GM23338 (cell line): ENCODE results near the gene SORBS2. TPM values are rescaled to one million over a fixed set of nuclear protein-coding genes. Genes with fewer than 3 reads are reported as not detected.

Experiments used
- ATAC-seq: fragments of 200-7000 bp; cut with Tn5 transposase; 3 replicates; pipeline ENCODE4 v1.9.1; 2020
- DNase-seq: peaks from one replicate; pipeline ENCODE4 v3.0.0-alpha.2; 2015; ENCODE audit warnings: low spot score
- H2AFZ ChIP-seq: fragments of 200-600 bp; sonication (generic); 2 replicates; pipeline ENCODE4 v1.8.0; 2016; ENCODE audit warnings: antibody characterized with exemption, mild to moderate bottlenecking, moderate library complexity
- H3F3A ChIP-seq: fragments of 200-600 bp; sonication (generic); replicated peaks from 2 replicates; pipeline ENCODE4 v1.8.0; 2017; ENCODE audit warnings: antibody characterized with exemption, mixed run types, low read depth
- H3K27ac ChIP-seq: fragments of 200-600 bp; sonication (generic); 2 replicates; pipeline ENCODE4 v1.6.1; 2016; ENCODE audit warnings: low read depth
- H3K27me3 ChIP-seq: fragments of 200-600 bp; sonication (generic); 2 replicates; pipeline ENCODE4 v1.8.0; 2016; ENCODE audit warnings: mild to moderate bottlenecking, mixed run types, moderate library complexity; ENCODE audit not compliant: insufficient read depth
- H3K36me3 ChIP-seq: fragments of 200-600 bp; sonication (generic); 2 replicates; pipeline ENCODE4 v1.8.0; 2016; ENCODE audit warnings: mild to moderate bottlenecking; ENCODE audit not compliant: insufficient read depth
- H3K4me1 ChIP-seq: fragments of 200-600 bp; sonication (generic); 2 replicates; pipeline ENCODE4 v1.8.0; 2016; ENCODE audit warnings: mild to moderate bottlenecking, moderate library complexity; ENCODE audit not compliant: insufficient read depth
- H3K4me2 ChIP-seq: fragments of 200-600 bp; sonication (generic); 2 replicates; pipeline ENCODE4 v1.7.1; 2017; ENCODE audit warnings: mixed run types
- H3K4me3 ChIP-seq: fragments of 200-600 bp; sonication (generic); 2 replicates; pipeline ENCODE4 v1.6.1; 2016; ENCODE audit warnings: mixed run types
- H3K79me2 ChIP-seq: fragments of 200-600 bp; sonication (generic); replicated peaks from 2 replicates; pipeline ENCODE4 v1.8.0; 2017; ENCODE audit warnings: mild to moderate bottlenecking; ENCODE audit not compliant: insufficient read depth
- H3K9me2 ChIP-seq: fragments of 200-600 bp; sonication (generic); 2 replicates; pipeline ENCODE4 v1.8.0; 2017; ENCODE audit not compliant: insufficient read depth
- H4K20me1 ChIP-seq: fragments of 200-600 bp; sonication (generic); replicated peaks from 2 replicates; pipeline ENCODE4 v1.8.0; 2017; ENCODE audit warnings: mild to moderate bottlenecking; ENCODE audit not compliant: insufficient read depth
- H3K27ac Mint-ChIP-seq: 2 replicates; pipeline ENCODE4 v1.8.0; 2020; ENCODE audit warnings: inconsistent platforms, mild to moderate bottlenecking, moderate library complexity, mixed read lengths
- H3K27me3 Mint-ChIP-seq: 3 replicates; pipeline ENCODE4 v1.8.0; 2022; ENCODE audit warnings: low read depth, mild to moderate bottlenecking, moderate library complexity, mixed read lengths, inconsistent platforms; ENCODE audit not compliant: insufficient read depth, poor library complexity
- H3K36me3 Mint-ChIP-seq: 3 replicates; pipeline ENCODE4 v1.8.0; 2021; ENCODE audit warnings: low read depth, mild to moderate bottlenecking, inconsistent platforms, moderate library complexity, mixed read lengths
- H3K4me1 Mint-ChIP-seq: 3 replicates; pipeline ENCODE4 v1.8.0; 2020; ENCODE audit warnings: mild to moderate bottlenecking, inconsistent platforms, mixed read lengths
- H3K4me3 Mint-ChIP-seq: 3 replicates; pipeline ENCODE4 v1.8.0; 2021; ENCODE audit warnings: moderate library complexity, mild to moderate bottlenecking, inconsistent platforms, mixed read lengths
- H3K9me3 Mint-ChIP-seq: 3 replicates; pipeline ENCODE4 v1.8.0; 2020; ENCODE audit warnings: moderate library complexity, mild to moderate bottlenecking, inconsistent platforms, mixed read lengths
- CREB1 ChIP-seq: fragments of 250-450 bp; sonication (Bioruptor Pico); IDR thresholded peaks from 2 replicates; pipeline ENCODE4 v1.5.0; 2020; ENCODE audit warnings: low read depth, mild to moderate bottlenecking, moderate library complexity
- CTCF ChIP-seq, 2 experiments: fragments of 200-600 bp in 1 of 2; sonication (generic) in 1 of 2; conservative IDR thresholded peaks; 2 replicates each; pipeline versions ENCODE4 v1.5.1 to v1.6.1; 2016 to 2017; ENCODE audit warnings: antibody characterized with exemption in 2 of 2, low read depth in 2 of 2, mild to moderate bottlenecking in 2 of 2, moderate library complexity in 1 of 2
- ETS1 ChIP-seq: IDR thresholded peaks from 2 replicates; pipeline ENCODE4 v1.6.1; 2016; ENCODE audit warnings: antibody characterized with exemption
- EZH2 ChIP-seq: fragments of 200-600 bp; sonication (generic); IDR thresholded peaks from one replicate; pipeline ENCODE4 v1.8.0; 2017; ENCODE audit warnings: antibody characterized with exemption, mild to moderate bottlenecking, low read depth; ENCODE audit not compliant: unreplicated experiment
- EZH2phosphoT487 ChIP-seq: fragments of 200-600 bp; sonication (generic); IDR thresholded peaks from one replicate; pipeline ENCODE4 v1.8.1; 2018; ENCODE audit warnings: antibody characterized with exemption; ENCODE audit not compliant: unreplicated experiment
- JUNB ChIP-seq: IDR thresholded peaks from one replicate; pipeline ENCODE4 v1.6.1; 2016; ENCODE audit warnings: antibody characterized with exemption; ENCODE audit not compliant: unreplicated experiment
- NANOG ChIP-seq: IDR thresholded peaks from 2 replicates; pipeline ENCODE4 v1.6.1; 2016; ENCODE audit warnings: antibody characterized with exemption, borderline replicate concordance
- POLR2AphosphoS5 ChIP-seq: IDR thresholded peaks from 2 replicates; pipeline ENCODE4 v1.6.1; 2016; ENCODE audit warnings: antibody characterized with exemption, low read depth
- STAT1 ChIP-seq: IDR thresholded peaks from one replicate; pipeline ENCODE4 v1.6.1; 2016; ENCODE audit warnings: antibody characterized with exemption; ENCODE audit not compliant: unreplicated experiment
- ZNF331 ChIP-seq: fragments of 250-450 bp; sonication (Bioruptor Pico); IDR thresholded peaks from 2 replicates; pipeline ENCODE4 v1.5.0; 2020; ENCODE audit warnings: low read depth, mild to moderate bottlenecking, moderate library complexity
- polyA plus RNA-seq: library from polyadenylated mRNA; unstranded; fragments of >200 nt; fragmentation: Nextera tagmentation; extraction: Ambion mirVana; gene quantifications from 2 replicates; pipeline ENCODE4 v1.2.1, GENCODE V29; 2016
- total RNA-seq: library from RNA; depleted of rRNA; stranded (reverse); fragments of >200 nt; shearing (Covaris generic); gene quantifications from 2 replicates; pipeline ENCODE4 v1.2.3, GENCODE V29; 2014
- TF ChIP-seq, protein P1 (sequence below): fragments of 250-450 bp; sonication (Bioruptor Pico); IDR thresholded peaks from 2 replicates; pipeline ENCODE4 v1.5.0; 2020; ENCODE audit warnings: mild to moderate bottlenecking, moderate library complexity
- TF ChIP-seq, protein P2 (sequence below): IDR thresholded peaks from one replicate; pipeline ENCODE4 v1.6.1; 2018; ENCODE audit warnings: antibody characterized with exemption; ENCODE audit not compliant: unreplicated experiment

Gene SORBS2
- total and polyA plus RNA-seq, 2 experiments from 2014 or later: 17.8 to 27.6 TPM

DNA sequence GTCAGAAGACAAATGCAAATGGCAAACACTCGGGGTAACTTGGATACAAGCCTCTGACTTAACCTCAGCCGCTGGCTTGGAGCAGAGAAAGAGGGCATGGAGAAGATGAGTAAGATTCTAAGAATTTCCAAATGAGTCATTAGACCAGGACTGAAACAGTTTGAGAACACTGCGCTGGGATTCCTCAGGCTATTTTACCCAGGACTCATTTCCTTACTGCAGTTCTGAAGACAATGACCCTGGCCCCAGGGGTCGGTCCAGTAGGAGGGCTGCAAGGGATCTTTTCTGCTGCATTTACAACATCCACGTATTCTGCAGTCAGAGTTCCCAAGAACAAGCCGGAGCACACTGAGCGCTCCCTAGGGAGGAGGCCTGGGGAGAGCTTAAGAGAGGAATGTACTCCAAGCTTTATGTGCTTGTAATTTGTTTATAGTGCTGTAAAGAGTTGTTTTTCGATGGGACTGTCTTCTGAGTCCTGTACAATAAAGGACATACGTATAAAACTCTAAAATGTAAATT lies 27.3 kb upstream of the SORBS2 start:
- DNase-seq (peak; percentile 93), ATAC-seq (peak; percentile 81)
- Histone ChIP-seq H4K20me1 (no peaks in the 10 kb centered on the region), H3F3A (peaks cover 16% of the 10 kb centered on the region), H2AFZ (no peak overlapping the region), H3K36me3 (no peaks in the 10 kb centered on the region), H3K27me3 (no peaks in the 10 kb centered on the region), H3K27ac (peak overlapping the region; percentile 99), H3K4me1 (peaks cover 43% of the 10 kb centered on the region), H3K4me3 (no peak overlapping the region), H3K79me2 (no peaks in the 10 kb centered on the region), H3K9me2 (peaks cover 4% of the 10 kb centered on the region; the same call in 1 of the 2 replicates), H3K4me2 (no peak overlapping the region)
- Mint-ChIP-seq H3K4me1 (peaks cover 30% of the 10 kb centered on the region), H3K9me3 (peaks cover 7% of the 10 kb centered on the region), H3K27me3 (peaks cover 2% of the 10 kb centered on the region), H3K27ac (no peak overlapping the region), H3K4me3 (no peak overlapping the region), H3K36me3 (peaks cover 12% of the 10 kb centered on the region)
- TF ChIP-seq ZNF331: no peak
- TF ChIP-seq CREB1: peak; percentile 27; the same call in 1 of the 2 replicates
- no peak for TF ChIP-seq EZH2phosphoT487
- no peak for TF ChIP-seq ETS1
- TF ChIP-seq NANOG: no peak; the same call in 1 of the 2 replicates
- TF ChIP-seq, protein P1, sequence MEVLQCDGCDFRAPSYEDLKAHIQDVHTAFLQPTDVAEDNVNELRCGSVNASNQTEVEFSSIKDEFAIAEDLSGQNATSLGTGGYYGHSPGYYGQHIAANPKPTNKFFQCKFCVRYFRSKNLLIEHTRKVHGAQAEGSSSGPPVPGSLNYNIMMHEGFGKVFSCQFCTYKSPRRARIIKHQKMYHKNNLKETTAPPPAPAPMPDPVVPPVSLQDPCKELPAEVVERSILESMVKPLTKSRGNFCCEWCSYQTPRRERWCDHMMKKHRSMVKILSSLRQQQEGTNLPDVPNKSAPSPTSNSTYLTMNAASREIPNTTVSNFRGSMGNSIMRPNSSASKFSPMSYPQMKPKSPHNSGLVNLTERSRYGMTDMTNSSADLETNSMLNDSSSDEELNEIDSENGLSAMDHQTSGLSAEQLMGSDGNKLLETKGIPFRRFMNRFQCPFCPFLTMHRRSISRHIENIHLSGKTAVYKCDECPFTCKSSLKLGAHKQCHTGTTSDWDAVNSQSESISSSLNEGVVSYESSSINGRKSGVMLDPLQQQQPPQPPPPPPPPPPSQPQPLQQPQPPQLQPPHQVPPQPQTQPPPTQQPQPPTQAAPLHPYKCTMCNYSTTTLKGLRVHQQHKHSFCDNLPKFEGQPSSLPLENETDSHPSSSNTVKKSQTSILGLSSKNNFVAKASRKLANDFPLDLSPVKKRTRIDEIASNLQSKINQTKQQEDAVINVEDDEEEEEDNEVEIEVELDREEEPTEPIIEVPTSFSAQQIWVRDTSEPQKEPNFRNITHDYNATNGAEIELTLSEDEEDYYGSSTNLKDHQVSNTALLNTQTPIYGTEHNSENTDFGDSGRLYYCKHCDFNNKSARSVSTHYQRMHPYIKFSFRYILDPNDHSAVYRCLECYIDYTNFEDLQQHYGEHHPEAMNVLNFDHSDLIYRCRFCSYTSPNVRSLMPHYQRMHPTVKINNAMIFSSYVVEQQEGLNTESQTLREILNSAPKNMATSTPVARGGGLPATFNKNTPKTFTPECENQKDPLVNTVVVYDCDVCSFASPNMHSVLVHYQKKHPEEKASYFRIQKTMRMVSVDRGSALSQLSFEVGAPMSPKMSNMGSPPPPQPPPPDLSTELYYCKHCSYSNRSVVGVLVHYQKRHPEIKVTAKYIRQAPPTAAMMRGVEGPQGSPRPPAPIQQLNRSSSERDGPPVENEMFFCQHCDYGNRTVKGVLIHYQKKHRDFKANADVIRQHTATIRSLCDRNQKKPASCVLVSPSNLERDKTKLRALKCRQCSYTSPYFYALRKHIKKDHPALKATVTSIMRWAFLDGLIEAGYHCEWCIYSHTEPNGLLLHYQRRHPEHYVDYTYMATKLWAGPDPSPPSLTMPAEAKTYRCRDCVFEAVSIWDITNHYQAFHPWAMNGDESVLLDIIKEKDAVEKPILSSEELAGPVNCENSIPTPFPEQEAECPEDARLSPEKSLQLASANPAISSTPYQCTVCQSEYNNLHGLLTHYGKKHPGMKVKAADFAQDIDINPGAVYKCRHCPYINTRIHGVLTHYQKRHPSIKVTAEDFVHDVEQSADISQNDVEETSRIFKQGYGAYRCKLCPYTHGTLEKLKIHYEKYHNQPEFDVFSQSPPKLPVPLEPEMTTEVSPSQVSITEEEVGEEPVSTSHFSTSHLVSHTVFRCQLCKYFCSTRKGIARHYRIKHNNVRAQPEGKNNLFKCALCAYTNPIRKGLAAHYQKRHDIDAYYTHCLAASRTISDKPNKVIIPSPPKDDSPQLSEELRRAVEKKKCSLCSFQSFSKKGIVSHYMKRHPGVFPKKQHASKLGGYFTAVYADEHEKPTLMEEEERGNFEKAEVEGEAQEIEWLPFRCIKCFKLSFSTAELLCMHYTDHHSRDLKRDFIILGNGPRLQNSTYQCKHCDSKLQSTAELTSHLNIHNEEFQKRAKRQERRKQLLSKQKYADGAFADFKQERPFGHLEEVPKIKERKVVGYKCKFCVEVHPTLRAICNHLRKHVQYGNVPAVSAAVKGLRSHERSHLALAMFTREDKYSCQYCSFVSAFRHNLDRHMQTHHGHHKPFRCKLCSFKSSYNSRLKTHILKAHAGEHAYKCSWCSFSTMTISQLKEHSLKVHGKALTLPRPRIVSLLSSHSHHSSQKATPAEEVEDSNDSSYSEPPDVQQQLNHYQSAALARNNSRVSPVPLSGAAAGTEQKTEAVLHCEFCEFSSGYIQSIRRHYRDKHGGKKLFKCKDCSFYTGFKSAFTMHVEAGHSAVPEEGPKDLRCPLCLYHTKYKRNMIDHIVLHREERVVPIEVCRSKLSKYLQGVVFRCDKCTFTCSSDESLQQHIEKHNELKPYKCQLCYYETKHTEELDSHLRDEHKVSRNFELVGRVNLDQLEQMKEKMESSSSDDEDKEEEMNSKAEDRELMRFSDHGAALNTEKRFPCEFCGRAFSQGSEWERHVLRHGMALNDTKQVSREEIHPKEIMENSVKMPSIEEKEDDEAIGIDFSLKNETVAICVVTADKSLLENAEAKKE (CRISPR knock-in tag): no peak
- no peak for TF ChIP-seq STAT1
- TF ChIP-seq CTCF (conservative IDR thresholded peaks at IDR 0.05; ENCODE audit: low read depth in 2 of 2): no peak
- peak; percentile 5; the same call in 1 of the 2 replicates for TF ChIP-seq POLR2AphosphoS5
- TF ChIP-seq, protein P2, sequence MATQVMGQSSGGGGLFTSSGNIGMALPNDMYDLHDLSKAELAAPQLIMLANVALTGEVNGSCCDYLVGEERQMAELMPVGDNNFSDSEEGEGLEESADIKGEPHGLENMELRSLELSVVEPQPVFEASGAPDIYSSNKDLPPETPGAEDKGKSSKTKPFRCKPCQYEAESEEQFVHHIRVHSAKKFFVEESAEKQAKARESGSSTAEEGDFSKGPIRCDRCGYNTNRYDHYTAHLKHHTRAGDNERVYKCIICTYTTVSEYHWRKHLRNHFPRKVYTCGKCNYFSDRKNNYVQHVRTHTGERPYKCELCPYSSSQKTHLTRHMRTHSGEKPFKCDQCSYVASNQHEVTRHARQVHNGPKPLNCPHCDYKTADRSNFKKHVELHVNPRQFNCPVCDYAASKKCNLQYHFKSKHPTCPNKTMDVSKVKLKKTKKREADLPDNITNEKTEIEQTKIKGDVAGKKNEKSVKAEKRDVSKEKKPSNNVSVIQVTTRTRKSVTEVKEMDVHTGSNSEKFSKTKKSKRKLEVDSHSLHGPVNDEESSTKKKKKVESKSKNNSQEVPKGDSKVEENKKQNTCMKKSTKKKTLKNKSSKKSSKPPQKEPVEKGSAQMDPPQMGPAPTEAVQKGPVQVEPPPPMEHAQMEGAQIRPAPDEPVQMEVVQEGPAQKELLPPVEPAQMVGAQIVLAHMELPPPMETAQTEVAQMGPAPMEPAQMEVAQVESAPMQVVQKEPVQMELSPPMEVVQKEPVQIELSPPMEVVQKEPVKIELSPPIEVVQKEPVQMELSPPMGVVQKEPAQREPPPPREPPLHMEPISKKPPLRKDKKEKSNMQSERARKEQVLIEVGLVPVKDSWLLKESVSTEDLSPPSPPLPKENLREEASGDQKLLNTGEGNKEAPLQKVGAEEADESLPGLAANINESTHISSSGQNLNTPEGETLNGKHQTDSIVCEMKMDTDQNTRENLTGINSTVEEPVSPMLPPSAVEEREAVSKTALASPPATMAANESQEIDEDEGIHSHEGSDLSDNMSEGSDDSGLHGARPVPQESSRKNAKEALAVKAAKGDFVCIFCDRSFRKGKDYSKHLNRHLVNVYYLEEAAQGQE: no peak
- TF ChIP-seq EZH2: no peak
- TF ChIP-seq JUNB: no peak
